ENCODE measurements around the gene UNC5CL. TPM values are rescaled to one million over a fixed set of nuclear protein-coding genes. Genes with fewer than 3 reads are reported as not detected.

UNC5CL gene
- total RNA-seq, 2 experiments from 2014 or later: 1.0 to 1.2 TPM

- CTCF ChIA-PET: interaction anchor here (1.1 kb wide), 1 partner anchor 8 kb away, joined by 4 read pairs; no protein-coding TSS in a partner anchor
- POLR2A ChIA-PET: no interaction called here
Observed at GRCh38 chr6:41045664-41046063, 6.6 kb upstream of the UNC5CL start.

- ChIA-PET CTCF (no interaction called here), POLR2A (no interaction called here)
Observed at GRCh38 chr6:41043151-41043550, 4.1 kb upstream of the UNC5CL start.

- POLR2A ChIA-PET: no interaction called here
- CTCF ChIA-PET: interaction anchor here (1.0 to 1.2 kb wide), 2 partner anchors 14 to 45 kb away, joined by 3 to 4 read pairs; no protein-coding TSS in a partner anchor
Observed at GRCh38 chr6:41042226-41043055, 3.4 kb upstream of the UNC5CL start, which contains the start of gene TSPO2. TSPO2 (plus strand) TSS chr6:41042467; CDS start chr6:41042986, 519 bp downstream.

- POLR2A ChIA-PET: no interaction called here
- CTCF ChIA-PET: interaction anchor here (1.4 kb wide), 2 partner anchors 10 to 13 kb away, joined by 3 to 5 read pairs; no protein-coding TSS in a partner anchor
Observed at GRCh38 chr6:41040940-41041536, 2.0 kb upstream of the UNC5CL start.

GRCh38 chr6:41040101-41040939, 1.3 kb upstream of the UNC5CL start:
- CTCF ChIA-PET: interaction anchor here (1.1 to 1.4 kb wide), 5 partner anchors 8 to 47 kb away, joined by 3 to 8 read pairs (median 4); partner anchors contain the start of gene APOBEC2

GRCh38 chr6:41038205-41038604, 816 bp downstream of the UNC5CL start:
- POLR2A ChIA-PET: no interaction called here
- CTCF ChIA-PET: interaction anchor here (1.8 to 2.6 kb wide), 2 partner anchors 9 to 10 kb away, joined by 5 to 9 read pairs; no protein-coding TSS in a partner anchor

More at GRCh38 chr6:41040101-41040939, 1.3 kb upstream of the UNC5CL start:
- POLR2A ChIA-PET: no interaction called here

- POLR2A ChIA-PET: no interaction called here
Observed at GRCh38 chr6:41037107-41037900, 1.7 kb downstream of the UNC5CL start.

GRCh38 chr6:41036601-41037000, 2.4 kb downstream of the UNC5CL start:
- ChIA-PET POLR2A (no interaction called here), CTCF (interaction anchor here (1.7 to 2.6 kb wide), 2 partner anchors 9 to 20 kb away, joined by 5 to 9 read pairs; no protein-coding TSS in a partner anchor)

More at GRCh38 chr6:41037107-41037900, 1.7 kb downstream of the UNC5CL start:
- CTCF ChIA-PET: interaction anchor here (1.7 to 2.6 kb wide), 2 partner anchors 10 to 19 kb away, joined by 5 to 9 read pairs; no protein-coding TSS in a partner anchor

- CTCF ChIA-PET: interaction anchor here (1.7 to 2.6 kb wide), 2 partner anchors 8 to 20 kb away, joined by 5 to 9 read pairs; no protein-coding TSS in a partner anchor
- POLR2A ChIA-PET: no interaction called here
Observed at GRCh38 chr6:41036186-41036585, 2.8 kb downstream of the UNC5CL start.

GRCh38 chr6:41033776-41034175, 5.2 kb downstream of the UNC5CL start:
- POLR2A ChIA-PET: no interaction called here
- CTCF ChIA-PET: no interaction called here

GRCh38 chr6:41032830-41033229, 6.2 kb downstream of the UNC5CL start:
- POLR2A ChIA-PET: no interaction called here
- CTCF ChIA-PET: no interaction called here

- POLR2A ChIA-PET: interaction anchor here (0.6 kb wide), 1 partner anchor 1158 kb away, joined by 5 read pairs; no protein-coding TSS in a partner anchor
- CTCF ChIA-PET: interaction anchor here (0.7 to 2.3 kb wide), 12 partner anchors 9 to 42 kb away, joined by 3 to 9 read pairs (median 5); partner anchors contain the start of genes TSPO2 and UNC5CL
Observed at GRCh38 chr6:41028561-41029412, 10.2 kb downstream of the UNC5CL start.

- POLR2A ChIA-PET: interaction anchor here (0.6 kb wide), 1 partner anchor 1159 kb away, joined by 5 read pairs; no protein-coding TSS in a partner anchor
- CTCF ChIA-PET: interaction anchor here (0.7 to 2.3 kb wide), 12 partner anchors 9 to 185 kb away, joined by 3 to 9 read pairs (median 4); partner anchors contain the start of genes TSPO2 and UNC5CL
Observed at GRCh38 chr6:41027799-41028560, 11.0 kb downstream of the UNC5CL start.

GRCh38 chr6:41027241-41027640, 11.8 kb downstream of the UNC5CL start:
- CTCF ChIA-PET: interaction anchor here (1.1 to 2.3 kb wide), 7 partner anchors 8 to 184 kb away, joined by 3 to 9 read pairs (median 7); no protein-coding TSS in a partner anchor
- POLR2A ChIA-PET: no interaction called here

GRCh38 chr6:41025966-41026530, 13.0 kb downstream of the UNC5CL start:
- ChIA-PET POLR2A (no interaction called here), CTCF (no interaction called here)

- POLR2A ChIA-PET: no interaction called here
- CTCF ChIA-PET: no interaction called here
Observed at GRCh38 chr6:41023114-41023513, 15.9 kb downstream of the UNC5CL start.

Data from activated CD8-positive, alpha-beta memory T cell treated with anti-CD3 and anti-CD28 coated beads for 36 hours (primary cell).